NCI-H2081 treated with DMSO at 0.1 percent for 48 hours (cell line): ENCODE data around the gene BAIAP2L2.

Experiments used
- DNase-seq: peaks from one replicate; lab custom pipeline; 2025; lab: John Stamatoyannopoulos, UW

BAIAP2L2 gene

DNA sequence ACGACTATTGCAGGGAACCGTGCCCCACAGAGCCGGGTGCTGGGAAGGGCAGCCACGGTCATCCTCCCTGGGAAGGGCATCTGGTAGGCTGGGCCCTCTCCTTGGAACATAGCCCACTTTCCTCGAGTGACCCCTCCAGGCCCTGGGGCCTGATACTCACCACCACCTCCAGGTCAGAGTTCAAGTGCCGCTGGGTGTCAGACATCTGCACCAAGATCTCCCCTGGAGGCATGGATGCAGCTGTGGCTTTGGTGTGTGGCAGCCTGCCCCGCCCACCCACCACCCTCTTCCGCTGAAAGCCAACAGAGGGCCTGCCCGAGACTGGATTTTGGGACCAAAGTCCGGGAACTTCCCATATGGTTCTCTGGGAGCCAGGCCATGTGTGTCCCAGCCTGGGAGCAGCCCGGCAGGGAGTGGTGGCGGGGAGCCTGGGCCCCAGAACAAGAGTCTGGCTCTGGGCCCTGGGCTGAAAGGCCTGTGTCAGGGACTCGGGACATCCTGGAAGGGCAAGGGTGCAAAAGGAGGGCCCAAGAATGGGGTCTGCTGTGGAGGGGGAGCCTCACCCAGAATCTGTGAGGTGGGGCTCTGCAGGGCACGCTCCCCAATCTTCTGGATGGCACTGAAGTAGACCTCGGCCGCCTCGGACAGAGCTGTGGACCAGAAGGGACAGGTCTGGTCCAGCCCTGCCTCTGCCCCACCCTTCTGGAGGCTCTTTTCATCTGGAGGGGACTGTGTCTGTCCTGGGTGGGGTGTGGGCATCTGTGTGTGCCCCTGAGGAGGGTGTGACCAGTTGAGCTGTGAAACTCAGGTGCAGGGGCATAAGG lies 2.6 kb downstream of the BAIAP2L2 start:
- DNase-seq = no peak

DNA sequence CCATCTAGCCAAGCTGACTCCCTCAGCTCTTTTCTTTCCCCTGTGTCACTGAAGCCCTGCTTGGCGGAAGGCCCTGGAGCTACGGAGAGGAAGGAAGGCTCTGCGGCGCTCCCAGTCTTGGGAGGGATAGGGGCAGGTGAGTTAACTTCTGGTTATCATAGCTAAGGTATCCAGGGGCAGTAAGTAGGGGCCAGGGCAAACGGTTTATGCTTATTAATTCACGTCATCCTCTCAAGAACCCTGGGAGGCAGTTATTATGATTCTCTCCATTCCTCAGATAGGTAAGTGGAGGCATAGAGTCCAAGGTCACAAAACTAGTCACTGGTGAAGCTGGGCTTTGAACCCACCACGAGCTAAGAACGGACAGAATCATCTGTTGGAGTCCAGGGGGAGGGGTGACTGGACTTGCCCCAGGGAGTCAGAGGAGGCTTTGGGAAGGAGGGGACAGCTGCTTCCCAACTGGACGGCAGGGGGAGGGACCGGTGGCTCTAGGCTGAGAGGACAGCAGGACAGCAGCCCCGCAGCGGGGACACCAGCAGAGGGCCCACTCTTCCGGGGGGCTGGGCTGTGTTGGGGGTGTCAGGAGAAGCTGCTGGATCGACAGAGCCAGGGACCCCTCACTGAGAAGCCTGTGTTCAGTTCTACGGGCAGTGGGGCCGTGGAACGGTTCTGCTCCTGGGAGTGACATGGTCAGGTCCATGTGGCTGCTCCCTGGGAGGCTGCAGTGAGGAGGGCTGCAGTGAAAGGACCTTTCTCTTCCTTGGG lies 3.5 kb downstream of the BAIAP2L2 start:
- no peak for DNase-seq

- no peak for DNase-seq
These were observed 6.4 kb downstream of the BAIAP2L2 start for GRCh38 chr22:38104084-38104483.

GRCh38 chr22:38103641-38104040 lies 6.8 kb downstream of the BAIAP2L2 start:
- no peak for DNase-seq

- no peak for DNase-seq
These were observed 11.9 kb downstream of the BAIAP2L2 start for GRCh38 chr22:38098410-38099249.

- no peak for DNase-seq
These were observed 12.7 kb downstream of the BAIAP2L2 start for GRCh38 chr22:38097557-38098409.

- DNase-seq = no peak
These were observed 13.4 kb downstream of the BAIAP2L2 start for GRCh38 chr22:38097058-38097457.

DNA sequence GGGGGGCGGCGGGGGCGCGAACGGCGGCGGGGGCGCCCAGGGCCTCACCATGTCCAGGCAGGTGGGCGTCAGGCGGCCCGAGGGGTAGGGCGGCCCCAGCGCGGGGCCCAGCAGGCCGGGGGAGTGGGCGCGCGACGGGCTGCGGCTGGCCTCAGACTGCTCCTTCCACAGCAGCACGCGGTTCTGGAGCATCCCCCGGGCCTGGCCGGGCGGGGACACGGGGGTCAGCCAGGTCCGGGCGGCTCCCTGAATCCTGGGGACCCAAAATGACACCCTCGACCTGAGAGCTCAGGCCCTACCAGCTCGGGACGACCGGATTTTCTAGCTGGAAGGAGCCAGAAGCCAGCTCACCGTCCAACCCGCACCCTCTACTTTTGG lies 21.0 kb downstream of the BAIAP2L2 start:
- no peak for DNase-seq

GRCh38 chr22:38088629-38089473 lies 21.6 kb downstream of the BAIAP2L2 start:
- DNase-seq = no peak

- no peak for DNase-seq
These were observed 22.6 kb downstream of the BAIAP2L2 start for GRCh38 chr22:38087855-38088254.

GRCh38 chr22:38086942-38087341 lies 23.5 kb downstream of the BAIAP2L2 start:
- no peak for DNase-seq

GRCh38 chr22:38086001-38086845 lies 24.3 kb downstream of the BAIAP2L2 start:
- DNase-seq = no peak

DNA sequence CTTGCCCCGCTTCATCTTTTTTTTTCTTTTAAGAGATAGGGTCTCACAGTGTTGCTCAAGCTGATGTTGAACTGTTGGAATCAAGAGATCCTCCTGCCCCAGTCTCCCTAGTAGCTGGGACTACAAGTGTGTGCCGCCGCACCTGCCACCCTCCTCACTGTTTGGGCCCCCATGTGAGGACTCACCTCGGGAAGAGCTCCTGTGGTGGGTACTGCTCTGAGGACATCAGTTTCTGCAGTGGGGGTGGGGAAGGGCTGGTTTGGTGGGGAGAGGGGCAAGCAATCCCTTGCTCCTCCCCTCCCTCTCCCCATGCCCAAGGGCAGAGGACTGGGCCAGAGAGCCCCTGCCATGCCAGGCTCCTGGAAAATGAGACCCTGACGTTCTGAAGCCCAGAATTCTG lies 25.0 kb downstream of the BAIAP2L2 start:
- no peak for DNase-seq

GRCh38 chr22:38085056-38085455 lies 25.4 kb downstream of the BAIAP2L2 start:
- no peak for DNase-seq

DNA sequence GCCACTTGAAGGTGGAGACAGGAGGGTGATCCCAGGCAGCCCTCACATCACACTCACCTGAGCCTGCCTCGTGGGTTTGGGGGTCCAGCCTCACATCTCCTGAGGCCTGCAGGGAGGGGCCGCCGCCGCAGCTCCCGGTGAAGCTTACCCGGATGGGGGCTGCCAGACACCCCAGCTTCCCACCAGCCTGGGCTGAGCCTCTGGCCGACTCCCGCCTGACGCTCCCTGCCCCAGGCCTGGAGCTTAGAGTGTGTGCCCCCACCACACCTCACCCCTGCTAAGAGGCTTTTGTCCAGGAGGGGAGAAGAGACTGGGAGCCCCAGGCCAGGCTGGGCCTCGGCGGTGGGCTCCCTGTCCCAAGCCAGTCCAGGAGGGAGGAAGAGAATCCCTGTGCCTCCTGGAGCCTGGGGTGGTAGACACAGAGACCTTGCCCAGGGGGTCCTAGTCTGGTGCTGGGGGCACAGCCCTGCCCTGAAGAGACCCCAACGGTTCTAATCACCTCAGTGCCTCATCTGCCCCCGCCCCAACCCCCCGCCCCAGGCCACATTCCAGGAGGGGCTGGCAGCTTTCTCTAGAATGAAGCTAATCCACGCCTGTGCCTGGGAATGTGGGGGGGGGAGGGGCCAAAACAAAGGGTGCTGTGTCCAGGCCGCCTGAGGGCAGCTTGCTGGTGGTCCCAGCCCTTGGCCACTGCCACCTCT lies 26.4 kb downstream of the BAIAP2L2 start, which contains the start of gene SLC16A8:
Gene SLC16A8, minus strand, starts transcription at position 254 of the 701 bp plus-strand sequence. CDS start 1,311 bp downstream, outside the sequence.
- DNase-seq = no peak

- no peak for DNase-seq
These were observed 27.3 kb downstream of the BAIAP2L2 start for GRCh38 chr22:38082986-38083710.

GRCh38 chr22:38081941-38082828 lies 28.3 kb downstream of the BAIAP2L2 start:
- no peak for DNase-seq
